Caco-2 (cell line): Measurements from ENCODE around the gene MICU1. TPM values are rescaled to one million over a fixed set of nuclear protein-coding genes. Genes with fewer than 3 reads are reported as not detected.
"Not testable (repeated sequence)": the region's sequence is repeated elsewhere in the genome, so short reads cannot be mapped to it uniquely, and the experiment has no call there.

Experiments used
- BruUV-seq: library from RNA; stranded (reverse); fragments of 400-500 nt; replicated peaks from 2 replicates; lab custom pipeline; 2021; lab: Mats Ljungman, UMichigan
- CTCF ChIA-PET: fragments of 300-600 bp; sonication (Branson Sonifier 250); formaldehyde crosslinking; loops from one replicate; lab custom pipeline; 2022; ENCODE audit warnings: antibody characterized with exemption; lab: Charles Lee
- POLR2A ChIA-PET: fragments of 300-600 bp; sonication (Branson Sonifier 250); formaldehyde crosslinking; loops from one replicate; lab custom pipeline; 2022; ENCODE audit warnings: antibody characterized with exemption; lab: Charles Lee
- DNase-seq, 2 experiments: peaks; one replicate each; pipeline versions ENCODE4 v3.0.0 to v3.0.0-alpha.2; 2020 to 2022
- H3K27me3 ChIP-seq: replicated peaks from 2 replicates; pipeline ENCODE4 v1.6.0; 2011; ENCODE audit warnings: low read length; ENCODE audit not compliant: control insufficient read depth, insufficient read depth
- H3K36me3 ChIP-seq: 2 replicates; pipeline ENCODE4 v1.5.1; 2011; ENCODE audit warnings: low read length; ENCODE audit not compliant: control insufficient read depth, insufficient read depth
- H3K4me1 ChIP-seq: fragments of 250-450 bp; sonication (Bioruptor Pico); 2 replicates; pipeline ENCODE4 v1.5.1; 2020; ENCODE audit warnings: mild to moderate bottlenecking
- H3K4me3 ChIP-seq: 2 replicates; pipeline ENCODE4 v1.5.1; 2011; ENCODE audit warnings: low read depth, mild to moderate bottlenecking, control low read depth, low read length
- H3K9me3 ChIP-seq: fragments of 250-450 bp; sonication (Bioruptor Pico); 2 replicates; pipeline ENCODE4 v1.5.1; 2020; ENCODE audit warnings: mild to moderate bottlenecking, moderate library complexity
- H3K27ac Mint-ChIP-seq: one replicate; pipeline ENCODE4 v1.8.0; 2022; ENCODE audit warnings: mixed read lengths; ENCODE audit not compliant: unreplicated experiment
- H3K27me3 Mint-ChIP-seq: one replicate; pipeline ENCODE4 v1.8.0; 2022; ENCODE audit warnings: mixed read lengths; ENCODE audit not compliant: insufficient read depth, unreplicated experiment
- H3K36me3 Mint-ChIP-seq: one replicate; pipeline ENCODE4 v1.8.0; 2022; ENCODE audit warnings: mild to moderate bottlenecking, mixed read lengths; ENCODE audit not compliant: insufficient read depth, unreplicated experiment
- H3K4me1 Mint-ChIP-seq: one replicate; pipeline ENCODE4 v1.8.0; 2022; ENCODE audit warnings: low read depth, mixed read lengths; ENCODE audit not compliant: unreplicated experiment
- H3K4me3 Mint-ChIP-seq: one replicate; pipeline ENCODE4 v1.8.0; 2022; ENCODE audit warnings: mild to moderate bottlenecking, moderate library complexity, mixed read lengths; ENCODE audit not compliant: unreplicated experiment
- H3K9me3 Mint-ChIP-seq: one replicate; pipeline ENCODE4 v1.8.0; 2022; ENCODE audit warnings: mixed read lengths; ENCODE audit not compliant: unreplicated experiment
- CTCF ChIP-seq, 2 experiments: fragments of 200-600 bp in 1 of 2; IDR thresholded peaks; 1 replicate in 1 of 2; 2 replicates in 1 of 2; pipeline versions ENCODE4 v1.5.1 to v1.8.0; 2011 to 2022; ENCODE audit warnings: antibody characterized with exemption in 1 of 2, control low read depth in 1 of 2, inconsistent platforms in 1 of 2, low read depth in 1 of 2, low read length in 1 of 2, mild to moderate bottlenecking in 1 of 2, moderate library complexity in 1 of 2; ENCODE audit not compliant: insufficient read depth in 1 of 2, severe bottlenecking in 1 of 2, unreplicated experiment in 1 of 2
- intact Hi-C: fragments of 100-400 bp; cut with micrococcal nuclease; formaldehyde crosslinking; loops from one replicate; pipeline ENCODE4 v1.10.0; 2022; ENCODE audit not compliant: unreplicated experiment
- total RNA-seq: library from RNA; stranded (reverse); gene quantifications from 2 replicates; pipeline ENCODE4 v1.2.3, GENCODE V29; 2022

MICU1 gene
- total RNA-seq, 1 experiment from 2014 or later, result 83.2 TPM

DNA sequence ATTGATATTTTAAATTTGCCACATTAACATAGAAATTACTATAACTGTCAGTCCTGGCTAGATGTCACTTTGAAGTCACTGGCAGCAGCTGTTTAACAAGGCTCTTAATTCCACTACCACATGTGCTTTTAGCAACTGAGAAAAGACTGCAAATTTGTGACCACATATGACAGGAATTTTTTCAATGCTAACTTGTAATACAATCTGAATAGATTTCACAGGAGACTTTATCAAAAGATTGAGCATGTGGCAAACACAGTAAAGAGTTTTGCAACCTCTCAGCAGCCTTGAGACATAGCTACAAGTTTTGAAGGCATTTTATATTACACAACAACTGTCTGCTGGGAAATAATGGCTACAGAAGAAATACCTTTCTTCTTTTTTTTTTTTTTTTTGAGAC is 73.0 kb downstream of the MICU1 start:
- no TSS peak for BruUV-seq
- H3K27me3 Mint-ChIP-seq, result no peaks in the 10 kb centered on the region
- no peak overlapping the region for H3K27ac Mint-ChIP-seq
- no peaks in the 10 kb centered on the region for H3K9me3 Mint-ChIP-seq
- CTCF ChIA-PET, result interaction anchor here (0.6 to 1.0 kb wide), 3 partner anchors 188 to 736 kb away, joined by 3 to 4 read pairs (median 4); no protein-coding TSS in a partner anchor
- POLR2A ChIA-PET, result interaction anchor here (0.6 to 0.7 kb wide), 3 partner anchors 15 to 1568 kb away, joined by 3 to 8 read pairs (median 6); no protein-coding TSS in a partner anchor
- H3K27me3 ChIP-seq, result no peaks in the 10 kb centered on the region
- peaks cover 23% of the 10 kb centered on the region for H3K36me3 Mint-ChIP-seq
- no peaks in the 10 kb centered on the region for H3K9me3 ChIP-seq
- intact Hi-C loops, result no loop called here
- no peaks in the 10 kb centered on the region for H3K4me1 Mint-ChIP-seq
- H3K36me3 ChIP-seq, result peaks cover 3% of the 10 kb centered on the region
- no peak overlapping the region for H3K4me3 ChIP-seq
- H3K4me1 ChIP-seq, result no peaks in the 10 kb centered on the region
- H3K4me3 Mint-ChIP-seq, result no peak overlapping the region
- TF ChIP-seq CTCF (IDR thresholded peaks at IDR 0.05; ENCODE audit: insufficient read depth in 1 of 2, low read depth in 1 of 2, low read length in 1 of 2, severe bottlenecking in 1 of 2, unreplicated experiment in 1 of 2), result no peak
- DNase-seq, result peak in 1 of 2 experiments; percentile 46

DNA sequence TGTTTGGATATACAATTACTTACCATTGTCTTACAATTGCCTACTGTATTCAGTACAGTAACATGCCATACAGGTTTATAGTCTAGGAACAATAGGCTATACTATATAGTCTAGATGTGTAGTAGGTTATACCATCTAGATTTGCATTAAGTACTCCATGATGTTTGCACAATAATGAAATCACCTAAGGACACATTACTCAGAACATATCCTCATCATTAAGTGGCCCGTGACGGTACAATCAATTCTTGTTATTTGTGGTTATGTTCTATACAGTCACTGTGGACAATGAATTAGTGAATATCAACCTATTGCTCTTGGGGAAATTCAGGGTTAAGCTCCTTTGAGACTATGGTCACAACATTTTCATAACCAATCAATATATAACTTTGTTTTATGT is 75.6 kb downstream of the MICU1 start:
- BruUV-seq, result no TSS peak
- Mint-ChIP-seq H3K27me3 (no peaks in the 10 kb centered on the region), H3K4me3 (no peak overlapping the region), H3K9me3 (no peaks in the 10 kb centered on the region), H3K27ac (no peak overlapping the region), H3K36me3 (peaks cover 23% of the 10 kb centered on the region), H3K4me1 (no peaks in the 10 kb centered on the region)
- no peak for TF ChIP-seq CTCF (IDR thresholded peaks at IDR 0.05; ENCODE audit: insufficient read depth in 1 of 2, low read depth in 1 of 2, low read length in 1 of 2, severe bottlenecking in 1 of 2, unreplicated experiment in 1 of 2)
- ChIA-PET CTCF (no interaction called here), POLR2A (no interaction called here)
- no peak overlapping the region for H3K4me3 ChIP-seq
- intact Hi-C loops, result no loop called here
- H3K36me3 ChIP-seq, result peaks cover 3% of the 10 kb centered on the region
- no peaks in the 10 kb centered on the region for H3K9me3 ChIP-seq
- H3K27me3 ChIP-seq, result no peaks in the 10 kb centered on the region
- H3K4me1 ChIP-seq, result no peaks in the 10 kb centered on the region
- DNase-seq, result no peak

- Histone ChIP-seq H3K9me3 (0 out of 2 replicates have a peak, but pooled peaks cover 5% of the 10 kb centered on the region), H3K27me3 (no peaks in the 10 kb centered on the region), H3K4me1 (no peaks in the 10 kb centered on the region), H3K4me3 (no peak overlapping the region), H3K36me3 (peaks cover 9% of the 10 kb centered on the region)
- H3K4me3 Mint-ChIP-seq, result no peak overlapping the region
- POLR2A ChIA-PET, result interaction anchor here (0.6 kb wide), 1 partner anchor 55 kb away, joined by 12 read pairs; no protein-coding TSS in a partner anchor
- intact Hi-C loops, result no loop called here
- no peak for TF ChIP-seq CTCF (IDR thresholded peaks at IDR 0.05; ENCODE audit: insufficient read depth in 1 of 2, low read depth in 1 of 2, low read length in 1 of 2, severe bottlenecking in 1 of 2, unreplicated experiment in 1 of 2)
- H3K9me3 Mint-ChIP-seq, result peaks cover 9% of the 10 kb centered on the region
- no peak overlapping the region for H3K27ac Mint-ChIP-seq
- CTCF ChIA-PET, result no interaction called here
- DNase-seq, result no peak
- peaks cover 38% of the 10 kb centered on the region for H3K36me3 Mint-ChIP-seq
- no peaks in the 10 kb centered on the region for H3K27me3 Mint-ChIP-seq
- no TSS peak for BruUV-seq
- peaks cover 6% of the 10 kb centered on the region for H3K4me1 Mint-ChIP-seq
These were observed 80.3 kb downstream of the MICU1 start for GRCh38 chr10:72545546-72545945.

- intact Hi-C loops, H3K4me3 Mint-ChIP-seq, DNase-seq, BruUV-seq, POLR2A ChIA-PET, H3K27ac Mint-ChIP-seq, H3K4me1 ChIP-seq, H3K36me3 ChIP-seq, CTCF ChIA-PET, H3K4me3 ChIP-seq, H3K27me3 ChIP-seq, H3K4me1 Mint-ChIP-seq, H3K9me3 ChIP-seq, H3K27me3 Mint-ChIP-seq, H3K9me3 Mint-ChIP-seq: not testable (repeated sequence)
- H3K36me3 Mint-ChIP-seq, result peaks cover 36% of the 10 kb centered on the region
These were observed 82.0 kb downstream of the MICU1 start for GRCh38 chr10:72543855-72544254.
